Omental fat pad (tissue), 4 donors: ENCODE results near the gene SLC16A5. TPM values are rescaled to one million over a fixed set of nuclear protein-coding genes. Genes with fewer than 3 reads are reported as not detected.
"Not testable (repeated sequence)": the region's sequence is repeated elsewhere in the genome, so short reads cannot be mapped to it uniquely, and the experiment has no call there.

Experiments used
- ATAC-seq: fragments of 150-250 bp; one replicate; pipeline ENCODE4 v1.9.1; 2016; ENCODE audit warnings: mild to moderate bottlenecking, moderate library complexity; ENCODE audit not compliant: low FRiP score
- DNase-seq: peaks from one replicate; pipeline ENCODE4 v3.0.0-alpha.2; 2019; ENCODE audit warnings: low spot score
- total RNA-seq, 4 donors: library from RNA; depleted of rRNA; stranded (reverse); fragments of >200 nt; gene quantifications; one replicate each; pipeline ENCODE4 v1.1.0, GENCODE V29; 2016
- TF ChIP-seq, protein P1 (sequence below), 3 donors: fragments of 450-650 bp; IDR thresholded peaks; one replicate each; pipeline ENCODE4 v1.5.1; 2016 to 2017; ENCODE audit warnings: antibody characterized with exemption in 3 of 3, mild to moderate bottlenecking in 3 of 3, moderate library complexity in 2 of 3

Gene SLC16A5
- total RNA-seq, 4 donors from 2014 or later: 12.0 to 22.7 (median 16.4) TPM

- no peak for DNase-seq
- no peak for ATAC-seq
These were observed 41.1 kb downstream of the SLC16A5 start for GRCh38 chr17:75128694-75129505.

DNA sequence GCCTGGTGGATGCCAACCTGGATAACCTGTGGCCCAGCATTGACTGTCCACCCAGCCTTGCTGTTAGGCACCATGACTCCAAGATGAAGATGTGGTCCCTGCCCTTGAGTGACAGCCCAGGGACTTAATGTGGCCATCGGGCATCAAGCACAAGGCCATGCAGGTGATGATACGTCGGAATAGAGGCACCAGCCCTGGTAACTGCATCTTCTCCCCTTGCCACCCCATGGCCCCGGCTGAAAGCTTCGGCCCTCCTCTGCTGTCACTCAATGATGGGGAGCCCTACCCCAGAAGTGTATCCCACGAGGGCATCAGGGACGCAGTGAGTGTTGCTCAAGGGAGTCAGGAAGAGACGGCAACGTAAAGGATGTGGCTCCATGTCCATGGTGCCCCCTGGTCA lies 41.8 kb downstream of the SLC16A5 start:
- DNase-seq (no peak), ATAC-seq (no peak)

More at GRCh38 chr17:75128694-75129505, 41.1 kb downstream of the SLC16A5 start:
- TF ChIP-seq, protein P1, sequence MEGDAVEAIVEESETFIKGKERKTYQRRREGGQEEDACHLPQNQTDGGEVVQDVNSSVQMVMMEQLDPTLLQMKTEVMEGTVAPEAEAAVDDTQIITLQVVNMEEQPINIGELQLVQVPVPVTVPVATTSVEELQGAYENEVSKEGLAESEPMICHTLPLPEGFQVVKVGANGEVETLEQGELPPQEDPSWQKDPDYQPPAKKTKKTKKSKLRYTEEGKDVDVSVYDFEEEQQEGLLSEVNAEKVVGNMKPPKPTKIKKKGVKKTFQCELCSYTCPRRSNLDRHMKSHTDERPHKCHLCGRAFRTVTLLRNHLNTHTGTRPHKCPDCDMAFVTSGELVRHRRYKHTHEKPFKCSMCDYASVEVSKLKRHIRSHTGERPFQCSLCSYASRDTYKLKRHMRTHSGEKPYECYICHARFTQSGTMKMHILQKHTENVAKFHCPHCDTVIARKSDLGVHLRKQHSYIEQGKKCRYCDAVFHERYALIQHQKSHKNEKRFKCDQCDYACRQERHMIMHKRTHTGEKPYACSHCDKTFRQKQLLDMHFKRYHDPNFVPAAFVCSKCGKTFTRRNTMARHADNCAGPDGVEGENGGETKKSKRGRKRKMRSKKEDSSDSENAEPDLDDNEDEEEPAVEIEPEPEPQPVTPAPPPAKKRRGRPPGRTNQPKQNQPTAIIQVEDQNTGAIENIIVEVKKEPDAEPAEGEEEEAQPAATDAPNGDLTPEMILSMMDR (IDR thresholded peaks at IDR 0.05): no peak

GRCh38 chr17:75130059-75130631 lies 42.4 kb downstream of the SLC16A5 start:
- ATAC-seq: no peak
- TF ChIP-seq, protein P1 (IDR thresholded peaks at IDR 0.05): no peak
- no peak for DNase-seq

More for the DNA sequence above, 41.8 kb downstream of the SLC16A5 start:
- TF ChIP-seq, protein P1 (IDR thresholded peaks at IDR 0.05): no peak

DNA sequence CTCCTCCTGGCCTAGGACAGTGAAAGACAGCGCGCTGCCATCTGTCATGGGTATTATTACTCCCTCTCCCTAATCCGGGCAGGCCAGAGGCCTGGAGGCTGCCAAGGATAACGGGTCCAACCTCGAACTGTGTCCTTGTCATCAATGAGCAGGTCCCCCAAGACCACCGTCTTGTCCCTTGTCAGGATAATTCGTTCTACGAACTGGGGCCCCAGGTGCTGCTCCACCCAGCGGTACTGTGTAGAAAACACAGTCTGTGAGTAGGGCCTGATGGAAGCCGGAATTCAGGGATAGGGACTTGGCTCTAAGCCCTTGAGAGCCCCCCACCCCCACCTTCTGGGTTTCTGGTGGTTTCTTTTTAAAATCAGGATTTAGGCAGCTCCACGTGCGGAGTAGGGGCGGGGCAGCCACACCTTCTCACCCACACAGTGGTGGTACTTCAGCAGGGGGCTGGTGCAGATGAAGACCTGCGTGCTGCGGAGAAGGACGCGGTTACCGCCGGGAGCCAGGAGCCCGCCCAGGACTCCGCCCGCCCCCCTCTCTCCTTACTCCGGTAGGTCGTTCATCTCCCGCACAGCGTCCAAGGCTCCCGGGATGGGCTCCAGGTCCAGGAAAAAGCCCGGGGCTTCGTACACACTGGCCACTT lies 43.0 kb downstream of the SLC16A5 start:
- DNase-seq (no peak), ATAC-seq (peak; percentile 55)
- TF ChIP-seq, protein P1 (IDR thresholded peaks at IDR 0.05): no peak

DNA sequence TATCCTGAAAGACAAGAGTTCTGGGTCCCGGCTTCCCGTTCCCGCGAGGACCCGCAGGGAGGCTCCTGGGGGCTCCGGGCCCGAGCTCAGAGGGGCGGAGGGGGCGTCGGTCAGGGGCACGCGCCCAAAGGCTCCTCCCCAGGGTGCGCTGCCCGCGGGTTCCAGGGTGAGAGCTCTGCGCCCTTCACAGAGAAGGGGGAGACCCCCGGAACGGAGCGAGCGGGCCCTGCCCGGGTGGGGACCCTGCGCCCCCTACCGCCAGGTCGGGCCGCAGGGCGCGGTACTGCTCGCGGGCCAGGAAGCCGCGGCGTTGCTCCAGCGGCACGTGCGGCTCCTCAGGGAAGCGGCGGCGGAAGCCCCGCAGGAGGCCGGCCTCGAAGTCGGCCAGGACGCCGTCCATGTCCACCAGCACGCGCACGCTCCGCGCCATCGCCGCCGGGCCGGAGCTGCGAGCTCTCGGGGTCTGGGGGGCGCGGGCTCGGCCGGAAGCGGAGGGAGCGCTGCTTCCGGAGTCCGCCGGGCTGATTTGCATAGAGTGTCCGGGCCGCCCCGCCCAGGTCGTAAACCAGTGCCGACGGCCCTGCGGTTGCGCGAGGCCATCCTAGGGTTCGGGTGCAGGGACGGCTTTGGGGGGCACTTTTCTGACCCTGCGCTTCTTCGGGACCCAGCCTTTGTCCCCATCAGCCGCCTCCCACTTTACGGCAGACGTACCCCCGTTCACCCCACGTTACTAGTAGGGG lies 43.7 kb downstream of the SLC16A5 start, which contains the start of gene NT5C:
TSS of gene NT5C (minus strand) at position 465 of the 740 bp plus-strand sequence. CDS start at position 430, 35 bp downstream.
- DNase-seq (peak; percentile 46), ATAC-seq (peak; percentile 93)
- TF ChIP-seq, protein P1 (IDR thresholded peaks at IDR 0.05): peak in 1 of 3 donors; percentile 67

- ATAC-seq, DNase-seq: not testable (repeated sequence)
These were observed 44.6 kb downstream of the SLC16A5 start for GRCh38 chr17:75132018-75133000.
